HCT116 (cell line): ENCODE measurements around the gene FSHR. TPM values are rescaled to one million over a fixed set of nuclear protein-coding genes. Genes with fewer than 3 reads are reported as not detected.

Experiments
- ATAC-seq: fragments of 200-7000 bp; cut with Tn5 transposase; 2 replicates; pipeline ENCODE4 v1.9.1; 2020; ENCODE audit warnings: mild to moderate bottlenecking, moderate library complexity
- BruUV-seq: library from RNA; stranded (reverse); fragments of 400-500 nt; replicated peaks from 2 replicates; lab custom pipeline; 2021; lab: Mats Ljungman, UMichigan
- CTCF ChIA-PET: fragments of 300-600 bp; sonication (Branson Sonifier 250); formaldehyde crosslinking; loops from one replicate; lab custom pipeline; 2021; ENCODE audit warnings: antibody characterized with exemption; lab: Charles Lee
- POLR2A ChIA-PET: fragments of 300-600, 350-600 bp; sonication (Branson Sonifier 250); formaldehyde crosslinking; loops from one replicate; lab custom pipeline; 2021; ENCODE audit warnings: antibody characterized with exemption; lab: Charles Lee
- RAD21 ChIA-PET, 2 experiments: fragments of 300-600 bp; sonication (Branson Sonifier 250); formaldehyde crosslinking; loops; one replicate each; lab custom pipeline; 2023; ENCODE audit warnings: low total read pairs in 2 of 2; ENCODE audit not compliant: uncharacterized antibody in 2 of 2, unreplicated experiment in 2 of 2, low non-redundant PET in 1 of 2; lab: Charles Lee
- DNase-seq: peaks from one replicate; pipeline ENCODE4 v3.0.0-alpha.2; 2010; ENCODE audit warnings: low read depth, low spot score
- H2AFZ ChIP-seq: fragments of 200-600 bp; shearing (Covaris generic), sonication (generic); 2 replicates; pipeline ENCODE4 v1.6.1; 2017; ENCODE audit warnings: low read depth, mixed run types, mixed read lengths, antibody characterized with exemption, low read length; ENCODE audit not compliant: poor library complexity, severe bottlenecking
- H3K27ac ChIP-seq: 2 replicates; pipeline ENCODE4 v1.5.1; 2012; ENCODE audit warnings: low read depth, low read length
- H3K27me3 ChIP-seq: fragments of 200-600 bp; sonication (generic); 2 replicates; pipeline ENCODE4 v1.6.1; 2016; ENCODE audit warnings: mixed run types, low read length, mixed read lengths; ENCODE audit not compliant: insufficient read depth
- H3K36me3 ChIP-seq, 2 experiments: fragments of 200-500 bp in 1 of 2; fragments of 200-600 bp in 1 of 2; sonication (Bioruptor generic) in 1 of 2; sonication (generic) in 1 of 2; 2 replicates each; pipeline versions ENCODE4 v1.5.1 to v1.6.1; 2014 to 2016; ENCODE audit warnings: low read length in 2 of 2, inconsistent platforms in 1 of 2, mixed read lengths in 1 of 2, mixed run types in 1 of 2; ENCODE audit not compliant: insufficient read depth in 2 of 2, control insufficient read depth in 1 of 2
- H3K4me1 ChIP-seq, 2 experiments: fragments of 200-600 bp in 1 of 2; sonication (generic) in 1 of 2; 2 replicates each; pipeline versions ENCODE4 v1.5.1 to v1.6.1; 2012 to 2017; ENCODE audit warnings: low read length in 2 of 2, inconsistent platforms in 1 of 2, mild to moderate bottlenecking in 1 of 2, mixed read lengths in 1 of 2, mixed run types in 1 of 2, moderate library complexity in 1 of 2; ENCODE audit not compliant: insufficient read depth in 2 of 2, control insufficient read depth in 1 of 2
- H3K4me2 ChIP-seq: fragments of 200-600 bp; sonication (generic); 2 replicates; pipeline ENCODE4 v1.6.1; 2017; ENCODE audit warnings: mixed run types, low read length, mixed read lengths
- H3K4me3 ChIP-seq, 2 experiments: fragments of 200-600 bp in 1 of 2; sonication (generic) in 1 of 2; replicated peaks in 1 of 2; 2 replicates each; pipeline ENCODE4 v1.5.1; 2011 to 2016; ENCODE audit warnings: low read length in 2 of 2, control low read depth in 1 of 2, low read depth in 1 of 2, mild to moderate bottlenecking in 1 of 2, mixed read lengths in 1 of 2, mixed run types in 1 of 2
- H3K79me2 ChIP-seq: fragments of 200-600 bp; sonication (generic); 2 replicates; pipeline ENCODE4 v1.6.1; 2017; ENCODE audit warnings: mild to moderate bottlenecking, mixed run types, low read length, moderate library complexity, mixed read lengths; ENCODE audit not compliant: insufficient read depth
- H3K9ac ChIP-seq: fragments of 200-600 bp; sonication (generic); 2 replicates; pipeline ENCODE4 v1.6.1; 2016; ENCODE audit warnings: low read length, mixed read lengths
- H3K9me2 ChIP-seq: fragments of 200-600 bp; sonication (generic), shearing (Covaris generic); 2 replicates; pipeline ENCODE4 v1.6.1; 2017; ENCODE audit warnings: mixed run types, mild to moderate bottlenecking, moderate library complexity; ENCODE audit not compliant: insufficient read depth
- H3K9me3 ChIP-seq, 2 experiments: fragments of 200-500 bp in 1 of 2; fragments of 200-600 bp in 1 of 2; sonication (Bioruptor generic) in 1 of 2; sonication (generic) in 1 of 2; 2 replicates each; pipeline ENCODE4 v1.6.1; 2014 to 2017; ENCODE audit warnings: low read length in 2 of 2, mixed read lengths in 2 of 2, inconsistent platforms in 1 of 2, low read depth in 1 of 2, mild to moderate bottlenecking in 1 of 2, mixed run types in 1 of 2, moderate library complexity in 1 of 2; ENCODE audit not compliant: control insufficient read depth in 1 of 2, insufficient read depth in 1 of 2
- H4K20me1 ChIP-seq: fragments of 200-600 bp; sonication (generic), shearing (Covaris generic); 2 replicates; pipeline ENCODE4 v1.6.1; 2017; ENCODE audit warnings: mixed run types, mild to moderate bottlenecking, moderate library complexity; ENCODE audit not compliant: insufficient read depth
- CBX3 ChIP-seq: IDR thresholded peaks from 2 replicates; pipeline ENCODE4 v1.6.1; 2012; ENCODE audit warnings: low read depth
- CEBPB ChIP-seq: IDR thresholded peaks from 2 replicates; pipeline ENCODE4 v1.6.1; 2012; ENCODE audit warnings: low read depth
- EGR1 ChIP-seq: IDR thresholded peaks from 2 replicates; pipeline ENCODE4 v1.6.1; 2012; ENCODE audit warnings: low read depth
- EZH2 ChIP-seq: fragments of 200-600 bp; sonication (generic); IDR thresholded peaks from 2 replicates; pipeline ENCODE4 v1.6.1; 2017; ENCODE audit warnings: antibody characterized with exemption, mixed run types
- POLR2A ChIP-seq: IDR thresholded peaks from 2 replicates; pipeline ENCODE4 v1.7.0; 2011; ENCODE audit warnings: borderline replicate concordance; ENCODE audit not compliant: insufficient read depth, insufficient read length; ENCODE audit errors: extremely low read depth
- POLR2AphosphoS5 ChIP-seq: IDR thresholded peaks from 2 replicates; pipeline ENCODE4 v1.6.1; 2011; ENCODE audit warnings: mild to moderate bottlenecking, low read depth, low read length, moderate library complexity
- RAD21 ChIP-seq: IDR thresholded peaks from 2 replicates; pipeline ENCODE4 v1.6.1; 2012; ENCODE audit warnings: low read depth, mild to moderate bottlenecking
- SRF ChIP-seq: IDR thresholded peaks from 2 replicates; pipeline ENCODE4 v1.6.1; 2012; ENCODE audit warnings: low read depth
- YY1 ChIP-seq: IDR thresholded peaks from 2 replicates; pipeline ENCODE4 v1.6.1; 2011; ENCODE audit warnings: low read length, low read depth, moderate library complexity, mild to moderate bottlenecking; ENCODE audit not compliant: insufficient replicate concordance; ENCODE audit errors: extremely low read depth
- intact Hi-C: fragments of 100-400 bp; cut with micrococcal nuclease; formaldehyde crosslinking; loops from 2 replicates; pipeline ENCODE4 v1.10.0; 2022
- total RNA-seq: library from RNA; stranded (reverse); gene quantifications from one replicate; pipeline ENCODE4 v1.2.1, GENCODE V29; 2021; ENCODE audit not compliant: unreplicated experiment
- TF ChIP-seq, protein P1 (sequence below): IDR thresholded peaks from 2 replicates; pipeline ENCODE4 v1.6.1; 2011; ENCODE audit warnings: mild to moderate bottlenecking, low read length, moderate library complexity; ENCODE audit not compliant: insufficient replicate concordance; ENCODE audit errors: extremely low read depth
- TF ChIP-seq, protein P2 (sequence below): IDR thresholded peaks from 2 replicates; pipeline ENCODE4 v1.6.1; 2012
- TF ChIP-seq, protein P3 (sequence below): IDR thresholded peaks from 2 replicates; pipeline ENCODE4 v1.6.1; 2012; ENCODE audit warnings: low read depth

Gene FSHR
- total RNA-seq, 1 experiment from 2014 or later: not detected

DNA sequence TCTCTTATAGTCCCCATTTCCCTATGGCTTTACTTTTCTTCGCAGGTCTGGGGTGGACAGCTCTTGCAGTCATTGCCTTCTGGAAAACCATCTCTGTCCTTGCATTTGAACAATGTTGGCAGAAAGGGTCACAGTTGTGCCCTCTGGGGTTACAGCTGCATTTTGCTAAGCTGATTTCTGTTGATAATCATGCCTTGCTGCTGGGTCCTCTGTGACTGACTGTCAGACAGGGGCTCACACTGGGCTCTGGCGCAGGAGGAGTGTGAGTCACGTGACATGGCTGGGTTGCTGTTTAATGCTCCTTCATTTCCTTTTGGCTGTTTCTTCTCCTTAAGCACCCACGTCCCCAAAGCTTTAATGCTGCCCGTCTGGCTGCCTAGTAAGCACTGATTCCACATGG is 202.2 kb downstream of the FSHR start:
- no peak for DNase-seq
- TF ChIP-seq CEBPB: no peak
- TF ChIP-seq, protein P1, sequence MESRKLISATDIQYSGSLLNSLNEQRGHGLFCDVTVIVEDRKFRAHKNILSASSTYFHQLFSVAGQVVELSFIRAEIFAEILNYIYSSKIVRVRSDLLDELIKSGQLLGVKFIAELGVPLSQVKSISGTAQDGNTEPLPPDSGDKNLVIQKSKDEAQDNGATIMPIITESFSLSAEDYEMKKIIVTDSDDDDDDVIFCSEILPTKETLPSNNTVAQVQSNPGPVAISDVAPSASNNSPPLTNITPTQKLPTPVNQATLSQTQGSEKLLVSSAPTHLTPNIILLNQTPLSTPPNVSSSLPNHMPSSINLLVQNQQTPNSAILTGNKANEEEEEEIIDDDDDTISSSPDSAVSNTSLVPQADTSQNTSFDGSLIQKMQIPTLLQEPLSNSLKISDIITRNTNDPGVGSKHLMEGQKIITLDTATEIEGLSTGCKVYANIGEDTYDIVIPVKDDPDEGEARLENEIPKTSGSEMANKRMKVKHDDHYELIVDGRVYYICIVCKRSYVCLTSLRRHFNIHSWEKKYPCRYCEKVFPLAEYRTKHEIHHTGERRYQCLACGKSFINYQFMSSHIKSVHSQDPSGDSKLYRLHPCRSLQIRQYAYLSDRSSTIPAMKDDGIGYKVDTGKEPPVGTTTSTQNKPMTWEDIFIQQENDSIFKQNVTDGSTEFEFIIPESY: no peak
- no peak for TF ChIP-seq EZH2
- no peak for TF ChIP-seq POLR2AphosphoS5
- TF ChIP-seq, protein P2, sequence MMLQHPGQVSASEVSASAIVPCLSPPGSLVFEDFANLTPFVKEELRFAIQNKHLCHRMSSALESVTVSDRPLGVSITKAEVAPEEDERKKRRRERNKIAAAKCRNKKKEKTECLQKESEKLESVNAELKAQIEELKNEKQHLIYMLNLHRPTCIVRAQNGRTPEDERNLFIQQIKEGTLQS: no peak
- TF ChIP-seq RAD21: no peak
- TF ChIP-seq EGR1: no peak
- no peak for TF ChIP-seq POLR2A
- TF ChIP-seq, protein P3, sequence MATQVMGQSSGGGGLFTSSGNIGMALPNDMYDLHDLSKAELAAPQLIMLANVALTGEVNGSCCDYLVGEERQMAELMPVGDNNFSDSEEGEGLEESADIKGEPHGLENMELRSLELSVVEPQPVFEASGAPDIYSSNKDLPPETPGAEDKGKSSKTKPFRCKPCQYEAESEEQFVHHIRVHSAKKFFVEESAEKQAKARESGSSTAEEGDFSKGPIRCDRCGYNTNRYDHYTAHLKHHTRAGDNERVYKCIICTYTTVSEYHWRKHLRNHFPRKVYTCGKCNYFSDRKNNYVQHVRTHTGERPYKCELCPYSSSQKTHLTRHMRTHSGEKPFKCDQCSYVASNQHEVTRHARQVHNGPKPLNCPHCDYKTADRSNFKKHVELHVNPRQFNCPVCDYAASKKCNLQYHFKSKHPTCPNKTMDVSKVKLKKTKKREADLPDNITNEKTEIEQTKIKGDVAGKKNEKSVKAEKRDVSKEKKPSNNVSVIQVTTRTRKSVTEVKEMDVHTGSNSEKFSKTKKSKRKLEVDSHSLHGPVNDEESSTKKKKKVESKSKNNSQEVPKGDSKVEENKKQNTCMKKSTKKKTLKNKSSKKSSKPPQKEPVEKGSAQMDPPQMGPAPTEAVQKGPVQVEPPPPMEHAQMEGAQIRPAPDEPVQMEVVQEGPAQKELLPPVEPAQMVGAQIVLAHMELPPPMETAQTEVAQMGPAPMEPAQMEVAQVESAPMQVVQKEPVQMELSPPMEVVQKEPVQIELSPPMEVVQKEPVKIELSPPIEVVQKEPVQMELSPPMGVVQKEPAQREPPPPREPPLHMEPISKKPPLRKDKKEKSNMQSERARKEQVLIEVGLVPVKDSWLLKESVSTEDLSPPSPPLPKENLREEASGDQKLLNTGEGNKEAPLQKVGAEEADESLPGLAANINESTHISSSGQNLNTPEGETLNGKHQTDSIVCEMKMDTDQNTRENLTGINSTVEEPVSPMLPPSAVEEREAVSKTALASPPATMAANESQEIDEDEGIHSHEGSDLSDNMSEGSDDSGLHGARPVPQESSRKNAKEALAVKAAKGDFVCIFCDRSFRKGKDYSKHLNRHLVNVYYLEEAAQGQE: no peak
- no peak for TF ChIP-seq CBX3
- TF ChIP-seq YY1: no peak
- no peak for TF ChIP-seq SRF
- TF ChIP-seq, all 23 proteins: peak for 0
- H3K27me3 ChIP-seq: 0 out of 2 replicates have a peak, but pooled peaks cover 6% of the 10 kb centered on the region
- intact Hi-C loops: no loop called here
- no peak for ATAC-seq
- H3K4me2 ChIP-seq: no peak overlapping the region
- H3K4me3 ChIP-seq: no peak overlapping the region
- POLR2A ChIA-PET: no interaction called here
- no peaks in the 10 kb centered on the region for H3K9me3 ChIP-seq
- no peaks in the 10 kb centered on the region for H3K79me2 ChIP-seq
- H2AFZ ChIP-seq: no peak overlapping the region
- CTCF ChIA-PET: no interaction called here
- no peaks in the 10 kb centered on the region for H3K9me2 ChIP-seq
- H3K27ac ChIP-seq: no peak overlapping the region
- no peaks in the 10 kb centered on the region for H4K20me1 ChIP-seq
- H3K9ac ChIP-seq: no peak overlapping the region
- no peaks in the 10 kb centered on the region for H3K4me1 ChIP-seq
- no peaks in the 10 kb centered on the region for H3K36me3 ChIP-seq
- RAD21 ChIA-PET: no interaction called here
- BruUV-seq: no TSS peak
